ENCODE results near the gene UQCC2.
A peak's percentile ranks its signal among the peaks of the same experiment; 100 is the strongest.

The UQCC2 gene

DNA sequence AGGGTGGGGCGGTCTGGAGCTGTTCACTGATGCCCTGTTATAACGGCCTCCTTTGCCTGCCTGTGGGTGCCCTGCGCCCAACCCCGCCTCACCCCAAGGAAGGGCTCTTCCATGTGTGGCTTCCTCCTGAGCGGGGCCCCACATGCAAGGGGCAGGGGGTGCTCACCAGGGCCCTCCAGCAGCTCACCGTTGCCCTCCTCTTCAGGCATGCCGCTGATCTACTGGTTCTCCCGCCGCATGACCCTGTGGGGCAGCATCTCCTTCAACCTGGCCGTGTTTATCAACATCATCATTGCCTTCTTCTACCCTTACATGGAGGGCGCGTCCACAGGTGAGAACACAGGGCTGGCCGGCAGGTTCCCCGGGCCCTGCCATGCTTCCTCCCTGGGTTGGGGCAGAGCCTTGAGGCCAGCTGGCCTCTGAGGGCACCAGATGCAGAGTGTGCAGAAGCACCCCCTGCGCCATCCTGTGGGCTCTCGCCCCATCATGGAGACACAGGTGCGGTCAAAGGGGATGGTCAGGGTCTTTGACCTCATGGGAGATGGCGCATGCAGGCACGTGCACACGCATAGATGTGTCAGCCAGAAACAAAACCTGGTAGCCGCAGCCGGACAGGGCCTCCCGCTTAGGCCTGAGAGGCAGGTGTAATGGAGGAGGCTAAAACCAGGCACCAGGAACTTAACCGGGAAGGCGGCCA, 22.9 kb downstream of the UQCC2 start:
- no peak for DNase-seq

- no peak for DNase-seq
Observed at GRCh38 chr6:33688006-33688405, 23.5 kb downstream of the UQCC2 start.

DNA sequence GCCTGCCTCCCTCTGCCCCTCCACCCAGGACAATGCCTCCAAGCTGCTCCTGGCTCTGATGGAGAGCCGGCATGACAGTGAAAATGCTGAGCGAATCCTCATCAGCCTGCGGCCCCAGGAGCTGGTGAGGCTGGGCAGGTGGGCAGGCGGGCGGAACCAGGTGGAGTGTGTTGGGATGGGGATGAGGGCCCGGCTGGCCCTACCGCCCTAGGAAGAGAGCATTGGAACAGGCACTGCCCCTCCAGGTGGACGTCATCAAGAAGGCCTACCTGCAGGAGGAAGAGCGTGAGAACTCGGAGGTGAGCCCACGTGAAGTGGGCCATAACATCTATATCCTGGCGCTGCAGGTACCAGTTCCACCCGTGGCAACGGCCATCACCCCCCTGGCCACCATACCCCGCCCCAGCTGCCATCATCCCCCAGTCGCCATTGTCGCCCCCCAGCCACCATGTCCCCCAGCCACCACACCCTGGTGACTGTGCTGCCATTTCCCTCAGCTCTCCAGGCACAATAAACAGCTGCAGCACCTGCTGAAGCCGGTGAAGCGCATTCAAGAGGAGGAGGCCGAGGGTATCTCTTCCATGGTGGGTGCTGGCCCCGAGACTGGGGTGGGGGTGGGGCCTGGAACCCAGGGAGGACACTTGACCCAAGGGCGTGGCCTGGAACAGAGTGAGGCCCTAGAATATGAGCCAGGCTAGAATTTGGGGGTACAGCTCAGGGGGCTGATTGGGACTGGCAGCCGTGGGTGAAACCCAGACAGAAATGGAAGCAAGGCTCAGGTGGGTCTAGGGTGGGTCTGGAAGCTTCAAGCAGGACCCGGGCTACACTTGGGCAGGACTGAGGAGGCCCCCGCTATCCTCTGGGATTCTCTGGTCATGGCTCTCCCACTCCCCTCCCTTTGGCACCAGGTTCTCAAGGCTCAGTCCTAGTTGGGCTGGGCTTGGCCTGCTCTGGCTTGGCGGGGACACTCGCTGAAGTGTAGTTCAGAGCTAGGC, 24.2 kb downstream of the UQCC2 start:
- DNase-seq = no peak

DNA sequence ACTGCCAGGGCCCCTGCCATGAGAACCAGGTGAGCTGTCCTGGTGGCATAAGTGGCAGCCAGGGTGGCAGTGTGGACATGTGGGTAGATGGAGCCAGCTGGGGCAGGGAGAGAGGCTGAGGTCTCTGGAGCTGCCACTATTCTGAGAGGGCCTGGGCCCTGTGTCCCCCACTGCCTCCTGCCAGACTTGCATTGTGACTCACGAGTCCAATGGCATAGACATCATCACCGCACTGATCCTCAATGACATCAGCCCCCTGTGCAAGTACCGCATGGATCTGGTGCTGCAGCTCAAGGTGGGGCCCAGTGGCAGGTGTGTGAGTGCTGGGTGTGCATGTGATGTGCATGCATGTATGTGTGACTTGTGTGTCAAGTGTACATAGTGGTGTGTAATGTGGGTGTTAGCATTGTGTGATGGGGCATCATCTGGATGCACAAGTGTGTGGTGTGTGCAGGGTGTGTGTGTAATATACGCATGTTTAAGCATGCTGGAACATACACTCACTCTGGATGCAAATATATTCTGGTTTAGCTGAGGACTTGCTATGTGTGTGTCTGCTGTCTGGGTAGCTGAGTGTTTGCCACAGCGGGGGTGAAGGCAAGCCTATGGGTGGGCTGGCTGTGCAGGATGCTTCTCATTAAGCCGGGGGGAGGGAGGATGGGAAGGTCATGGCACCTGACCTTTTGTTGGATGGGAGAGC, 25.1 kb downstream of the UQCC2 start:
- no peak for DNase-seq

DNA sequence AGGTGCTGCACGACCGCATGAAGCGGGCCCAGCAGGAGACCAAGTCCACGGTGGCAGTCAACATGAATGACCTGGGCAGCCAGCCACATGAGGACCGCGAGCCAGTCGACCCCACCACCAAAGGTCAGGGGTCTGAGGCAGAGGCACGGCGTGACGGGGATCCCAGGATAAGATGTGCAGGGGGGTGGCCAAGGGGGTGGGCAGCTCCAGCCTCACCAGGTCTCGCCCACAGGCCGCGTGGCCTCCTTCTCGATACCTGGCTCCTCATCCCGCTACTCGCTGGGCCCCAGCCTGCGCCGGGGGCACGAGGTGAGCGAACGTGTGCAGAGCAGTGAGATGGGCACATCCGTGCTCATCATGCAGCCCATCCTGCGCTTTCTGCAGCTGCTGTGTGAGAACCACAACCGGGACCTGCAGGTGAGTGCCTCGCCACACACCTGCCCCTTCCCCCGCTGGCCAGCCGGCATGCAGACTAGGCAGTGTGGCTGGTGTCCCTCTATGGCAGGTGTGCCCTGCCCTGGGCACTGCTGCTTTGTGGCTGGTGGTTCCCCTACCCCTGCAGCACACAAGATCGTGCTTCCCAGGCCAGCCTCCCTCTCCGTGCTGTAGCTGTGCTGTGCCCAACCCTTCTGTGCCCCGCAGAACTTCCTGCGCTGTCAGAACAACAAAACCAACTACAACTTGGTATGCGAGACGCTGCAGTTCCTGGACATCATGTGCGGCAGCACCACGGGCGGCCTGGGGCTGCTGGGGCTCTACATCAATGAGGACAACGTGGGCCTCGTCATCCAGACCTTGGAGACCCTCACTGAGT, 25.9 kb downstream of the UQCC2 start:
- no peak for DNase-seq

- no peak for DNase-seq
Observed at GRCh38 chr6:33684983-33685382, 26.5 kb downstream of the UQCC2 start.

GRCh38 chr6:33684428-33684896, 27.0 kb downstream of the UQCC2 start:
- no peak for DNase-seq

GRCh38 chr6:33683576-33684427, 27.7 kb downstream of the UQCC2 start:
- no peak for DNase-seq

DNA sequence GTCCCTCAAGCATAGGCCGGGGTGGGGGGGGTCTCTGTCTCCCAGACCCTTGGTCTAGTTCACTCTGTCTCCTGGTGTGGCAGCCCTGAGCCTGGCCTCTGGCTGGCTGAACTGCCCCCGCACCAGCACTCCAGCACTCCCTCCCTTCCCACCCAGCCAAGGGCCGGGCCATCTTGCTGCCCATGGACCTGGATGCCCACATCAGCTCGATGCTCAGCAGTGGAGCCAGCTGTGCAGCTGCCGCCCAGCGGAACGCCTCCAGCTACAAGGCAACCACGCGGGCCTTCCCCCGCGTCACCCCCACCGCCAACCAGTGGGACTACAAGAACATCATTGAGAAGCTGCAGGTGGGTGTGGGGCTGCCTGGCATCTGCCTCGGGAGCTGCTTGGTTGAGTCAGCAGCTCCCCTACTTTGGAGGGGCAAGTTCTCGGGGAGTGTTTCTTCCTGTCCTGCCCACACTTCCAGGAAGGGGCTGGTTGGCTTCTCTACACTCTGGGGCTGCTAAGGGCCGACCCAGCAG, 28.4 kb downstream of the UQCC2 start:
- DNase-seq = no peak

DNA sequence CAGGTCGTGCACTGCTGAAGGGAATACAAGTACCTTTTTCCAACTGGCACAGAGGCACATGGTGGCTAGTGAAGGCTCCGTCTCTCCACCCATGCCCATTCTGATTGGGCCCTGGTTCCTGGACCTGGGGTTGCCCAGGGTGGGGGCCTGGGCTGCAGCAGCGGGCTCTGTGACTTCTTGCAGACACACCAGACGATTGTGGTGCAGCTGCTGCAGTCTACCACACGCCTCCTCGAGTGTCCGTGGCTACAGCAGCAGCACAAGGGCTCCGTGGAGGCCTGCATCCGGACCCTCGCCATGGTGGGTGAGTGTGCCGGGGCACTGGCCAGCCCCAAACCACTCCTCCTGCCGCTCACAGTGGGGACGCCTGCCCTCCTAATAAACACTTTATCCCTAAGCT, 29.2 kb downstream of the UQCC2 start:
- DNase-seq = no peak

GRCh38 chr6:33679761-33680160, 31.7 kb downstream of the UQCC2 start:
- DNase-seq = no peak

DNA sequence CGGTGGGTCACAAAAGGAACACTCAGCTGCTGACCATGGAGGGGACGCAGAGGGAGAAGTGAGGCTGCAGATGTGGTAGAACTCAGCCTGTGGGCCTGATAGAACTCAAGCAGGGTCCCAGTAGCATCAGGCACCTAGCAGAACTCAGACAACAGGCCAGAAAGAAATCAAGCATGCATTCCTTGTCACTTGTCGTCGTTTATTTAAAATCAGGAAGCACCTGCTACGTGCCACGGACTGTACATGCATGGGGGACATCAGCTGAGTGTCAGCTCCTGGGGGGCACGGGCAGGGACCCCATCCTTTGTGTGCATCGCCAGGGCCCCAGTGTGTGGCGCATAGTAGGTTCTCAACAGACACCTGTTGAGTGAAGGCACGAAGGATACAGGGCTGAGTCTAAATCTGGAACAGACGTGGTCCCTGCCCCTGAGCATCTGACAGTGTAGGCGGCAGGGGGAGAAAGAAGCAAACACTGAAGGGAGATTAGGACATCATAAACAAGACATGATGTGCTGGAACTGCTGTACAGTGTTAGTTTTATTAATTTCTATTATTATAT, 32.5 kb downstream of the UQCC2 start:
- DNase-seq = no peak

DNA sequence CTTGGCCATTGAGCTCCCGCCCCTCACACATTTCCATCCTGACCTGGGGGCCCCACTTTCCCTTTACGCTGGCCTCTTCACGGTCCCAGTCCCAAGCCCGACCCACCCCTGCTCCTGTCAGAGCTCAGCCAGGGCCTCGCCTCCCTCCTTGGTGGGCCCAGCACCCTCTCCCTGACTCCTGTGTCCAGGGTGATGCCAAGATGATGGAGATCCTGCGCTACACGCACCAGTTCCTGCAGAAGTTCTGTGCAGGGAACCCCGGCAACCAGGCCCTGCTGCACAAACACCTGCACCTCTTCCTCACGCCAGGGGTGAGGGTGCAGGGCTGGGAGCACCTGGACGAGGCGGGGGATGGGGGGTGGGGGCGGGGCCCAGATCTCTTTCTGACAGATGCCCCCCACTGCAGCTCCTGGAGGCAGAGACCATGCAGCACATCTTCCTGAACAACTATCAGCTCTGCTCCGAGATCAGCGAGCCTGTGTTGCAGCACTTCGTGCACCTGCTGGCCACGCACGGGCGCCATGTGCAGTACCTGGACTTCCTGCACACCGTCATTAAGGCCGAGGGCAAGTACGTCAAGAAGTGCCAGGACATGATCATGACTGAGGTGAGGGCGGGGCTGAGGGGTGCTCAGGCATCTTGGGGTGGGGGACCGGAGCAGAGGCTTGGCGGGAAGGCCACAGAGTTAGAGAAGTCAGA, 33.1 kb downstream of the UQCC2 start:
- no peak for DNase-seq

- no peak for DNase-seq
Observed at GRCh38 chr6:33677689-33678088, 33.8 kb downstream of the UQCC2 start.

GRCh38 chr6:33677143-33677660, 34.3 kb downstream of the UQCC2 start:
- peak; percentile 78 for DNase-seq

DNA sequence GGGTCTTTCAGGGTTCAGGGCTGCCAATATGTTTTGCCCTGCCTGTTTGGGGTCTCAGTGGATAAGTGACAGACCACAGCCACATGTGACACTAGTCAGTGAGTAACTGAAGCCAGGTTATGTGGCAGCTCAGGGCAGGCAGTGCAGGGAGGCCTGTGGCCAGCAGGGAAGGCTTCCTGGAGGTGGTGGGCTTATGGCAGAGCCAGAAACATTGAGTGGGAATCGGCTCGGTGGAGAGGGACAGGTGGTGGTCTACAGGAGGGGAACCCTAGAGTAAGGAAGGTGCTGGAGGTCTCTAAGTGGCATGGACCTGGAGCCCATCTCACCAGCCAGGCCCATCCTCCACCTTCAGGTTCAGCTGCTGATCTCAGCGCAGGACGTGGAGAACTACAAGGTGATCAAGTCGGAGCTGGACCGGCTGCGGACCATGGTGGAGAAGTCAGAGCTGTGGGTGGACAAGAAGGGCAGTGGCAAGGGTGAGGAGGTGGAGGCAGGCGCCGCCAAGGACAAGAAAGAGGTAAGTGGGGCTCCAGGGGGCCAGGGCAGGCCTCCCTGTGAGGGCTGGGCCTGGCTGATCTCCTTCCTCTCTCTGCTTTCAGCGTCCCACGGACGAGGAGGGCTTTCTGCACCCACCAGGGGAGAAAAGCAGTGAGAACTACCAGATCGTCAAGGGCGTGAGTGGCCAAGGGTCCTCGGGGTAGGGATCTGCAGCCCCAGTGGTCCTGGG, 34.9 kb downstream of the UQCC2 start:
- no peak for DNase-seq

GRCh38 chr6:33675968-33676367, 35.5 kb downstream of the UQCC2 start:
- no peak for DNase-seq

DNA sequence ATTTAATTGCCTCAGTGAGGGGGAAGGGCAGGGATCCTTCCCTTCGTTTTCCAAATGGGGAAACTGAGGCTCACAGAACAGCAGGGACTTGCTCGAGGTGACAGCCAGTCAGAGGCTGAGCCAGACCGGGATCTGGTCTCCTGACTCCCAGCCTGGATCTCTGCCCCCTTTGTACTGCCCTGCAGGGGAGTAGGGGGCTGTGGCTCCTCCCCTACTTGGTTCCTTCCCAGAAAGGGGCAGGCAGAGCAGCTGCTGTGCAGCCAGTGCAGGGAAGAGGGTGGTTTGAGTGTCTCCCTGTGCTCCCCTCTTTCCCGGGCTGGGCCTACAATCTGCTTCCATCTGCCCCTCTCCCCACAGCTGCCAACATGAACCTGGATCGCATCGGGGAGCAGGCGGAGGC, 37.6 kb downstream of the UQCC2 start:
- no peak for DNase-seq

- DNase-seq = peak; percentile 97
Observed at GRCh38 chr6:33672808-33673207, 38.7 kb downstream of the UQCC2 start.

Data from fibroblast of skin of scalp (primary cell).